Activated CD4-positive, alpha-beta T cell treated with anti-CD3 and anti-CD28 coated beads for 36 hours (primary cell): ENCODE data around the gene WNT7B. TPM values are rescaled to one million over a fixed set of nuclear protein-coding genes. Genes with fewer than 3 reads are reported as not detected.

ENCODE experiments used
- ATAC-seq: fragments of 200-7000 bp; cut with Tn5 transposase; one replicate; pipeline ENCODE4 v1.10.0; 2021; ENCODE audit warnings: mild to moderate bottlenecking, moderate library complexity
- CTCF ChIA-PET: fragments of 350-600 bp; sonication (Branson Sonifier 250); formaldehyde crosslinking; loops from one replicate; lab custom pipeline; 2021; ENCODE audit warnings: antibody characterized with exemption; lab: Charles Lee
- POLR2A ChIA-PET: fragments of 350-600 bp; sonication (Branson Sonifier 250); formaldehyde crosslinking; loops from one replicate; lab custom pipeline; 2021; ENCODE audit warnings: antibody characterized with exemption, inconsistent platforms; lab: Charles Lee
- DNase-seq: peaks from one replicate; pipeline ENCODE4 v3.0.0-alpha.2; 2020
- H3K27ac Mint-ChIP-seq: one replicate; pipeline ENCODE4 v1.8.0; 2021; ENCODE audit warnings: mixed read lengths
- H3K27me3 Mint-ChIP-seq: one replicate; pipeline ENCODE4 v1.8.0; 2021; ENCODE audit warnings: mixed read lengths
- H3K36me3 Mint-ChIP-seq: one replicate; pipeline ENCODE4 v1.8.0; 2021; ENCODE audit warnings: low read depth, mixed read lengths
- H3K4me1 Mint-ChIP-seq: one replicate; pipeline ENCODE4 v1.8.0; 2021; ENCODE audit warnings: mixed read lengths
- H3K4me3 Mint-ChIP-seq: one replicate; pipeline ENCODE4 v1.8.0; 2021; ENCODE audit warnings: mild to moderate bottlenecking, moderate library complexity, mixed read lengths
- H3K9me3 Mint-ChIP-seq: one replicate; pipeline ENCODE4 v1.8.0; 2021; ENCODE audit warnings: low read depth, mixed read lengths
- intact Hi-C, 2 experiments: fragments of 100-400 bp; cut with DNase I in 1 of 2; cut with micrococcal nuclease in 1 of 2; formaldehyde crosslinking; loops; one replicate each; pipeline versions ENCODE4 v1.14.2 to v1.15.1; 2022 to 2024; cut with DNase I, micrococcal nuclease
- total RNA-seq, 2 experiments: library from RNA; stranded (reverse); gene quantifications; one replicate each; pipeline ENCODE4 v1.2.3, GENCODE V29; 2021

The WNT7B gene
- total RNA-seq, 2 experiments from 2014 or later: not detected

- DNase-seq: no peak
- intact Hi-C loops: no loop called here
- H3K4me3 Mint-ChIP-seq: no peak overlapping the region
- H3K4me1 Mint-ChIP-seq: peaks cover 15% of the 10 kb centered on the region
- H3K27me3 Mint-ChIP-seq: peaks cover 36% of the 10 kb centered on the region
- no peak overlapping the region for H3K27ac Mint-ChIP-seq
- no peak for ATAC-seq
- ChIA-PET POLR2A (no interaction called here), CTCF (interaction anchor here (0.6 to 0.7 kb wide), 2 partner anchors 11 to 113 kb away, joined by 3 to 4 read pairs; no protein-coding TSS in a partner anchor)
- H3K9me3 Mint-ChIP-seq: no peaks in the 10 kb centered on the region
- no peaks in the 10 kb centered on the region for H3K36me3 Mint-ChIP-seq
Measured at GRCh38 chr22:45976254-45977002, 534 bp downstream of the WNT7B start.

GRCh38 chr22:45975164-45976161, 1.5 kb downstream of the WNT7B start:
- Mint-ChIP-seq H3K9me3 (no peaks in the 10 kb centered on the region), H3K27me3 (peaks cover 38% of the 10 kb centered on the region), H3K27ac (no peak overlapping the region), H3K36me3 (no peaks in the 10 kb centered on the region), H3K4me3 (no peak overlapping the region), H3K4me1 (peaks cover 15% of the 10 kb centered on the region)
- no peak for DNase-seq
- no peak for ATAC-seq
- intact Hi-C loops: no loop called here
- POLR2A ChIA-PET: no interaction called here
- CTCF ChIA-PET: interaction anchor here (0.7 kb wide), 1 partner anchor 10 kb away, joined by 4 read pairs; no protein-coding TSS in a partner anchor

GRCh38 chr22:45974498-45974897, 2.5 kb downstream of the WNT7B start:
- no peak for ATAC-seq
- Mint-ChIP-seq H3K4me1 (peaks cover 15% of the 10 kb centered on the region), H3K4me3 (no peak overlapping the region), H3K27ac (no peak overlapping the region), H3K9me3 (no peaks in the 10 kb centered on the region), H3K36me3 (no peaks in the 10 kb centered on the region), H3K27me3 (peaks cover 43% of the 10 kb centered on the region)
- ChIA-PET CTCF (no interaction called here), POLR2A (no interaction called here)
- no peak for DNase-seq
- intact Hi-C loops: no loop called here

GRCh38 chr22:45972889-45973253, 4.1 kb downstream of the WNT7B start:
- Mint-ChIP-seq H3K27me3 (peaks cover 51% of the 10 kb centered on the region), H3K4me3 (no peak overlapping the region), H3K9me3 (no peaks in the 10 kb centered on the region), H3K27ac (no peak overlapping the region), H3K4me1 (peaks cover 10% of the 10 kb centered on the region), H3K36me3 (no peaks in the 10 kb centered on the region)
- ChIA-PET CTCF (interaction anchor here (0.7 kb wide), 1 partner anchor 395 kb away, joined by 3 read pairs; no protein-coding TSS in a partner anchor), POLR2A (no interaction called here)
- DNase-seq: no peak
- intact Hi-C loops: no loop called here
- no peak for ATAC-seq

GRCh38 chr22:45972091-45972888, 4.7 kb downstream of the WNT7B start:
- H3K9me3 Mint-ChIP-seq: no peaks in the 10 kb centered on the region
- no peak for DNase-seq
- H3K36me3 Mint-ChIP-seq: no peaks in the 10 kb centered on the region
- POLR2A ChIA-PET: no interaction called here
- no peak for ATAC-seq
- CTCF ChIA-PET: no interaction called here
- H3K27me3 Mint-ChIP-seq: peaks cover 46% of the 10 kb centered on the region
- intact Hi-C loops: no loop called here
- H3K4me3 Mint-ChIP-seq: no peak overlapping the region
- H3K4me1 Mint-ChIP-seq: peaks cover 6% of the 10 kb centered on the region
- no peak overlapping the region for H3K27ac Mint-ChIP-seq

GRCh38 chr22:45971408-45972028, 5.4 kb downstream of the WNT7B start:
- CTCF ChIA-PET: no interaction called here
- H3K27me3 Mint-ChIP-seq: peaks cover 45% of the 10 kb centered on the region

GRCh38 chr22:45970705-45971407, 6.1 kb downstream of the WNT7B start:
- no peak for ATAC-seq
- ChIA-PET POLR2A (no interaction called here), CTCF (interaction anchor here (0.6 kb wide), 1 partner anchor 35 kb away, joined by 3 read pairs; no protein-coding TSS in a partner anchor)
- Mint-ChIP-seq H3K4me1 (peaks cover 6% of the 10 kb centered on the region), H3K4me3 (no peak overlapping the region), H3K27me3 (peaks cover 45% of the 10 kb centered on the region), H3K27ac (no peak overlapping the region), H3K9me3 (no peaks in the 10 kb centered on the region), H3K36me3 (no peaks in the 10 kb centered on the region)
- intact Hi-C loops: no loop called here
- no peak for DNase-seq

More at GRCh38 chr22:45971408-45972028, 5.4 kb downstream of the WNT7B start:
- ATAC-seq (no peak), DNase-seq (no peak)
- no peak overlapping the region for H3K27ac Mint-ChIP-seq
- no peaks in the 10 kb centered on the region for H3K36me3 Mint-ChIP-seq
- intact Hi-C loops: no loop called here
- peaks cover 6% of the 10 kb centered on the region for H3K4me1 Mint-ChIP-seq
- no peaks in the 10 kb centered on the region for H3K9me3 Mint-ChIP-seq
- POLR2A ChIA-PET: no interaction called here
- H3K4me3 Mint-ChIP-seq: no peak overlapping the region

GRCh38 chr22:45969801-45970470, 7.0 kb downstream of the WNT7B start:
- no peak overlapping the region for H3K4me3 Mint-ChIP-seq
- H3K27me3 Mint-ChIP-seq: peaks cover 39% of the 10 kb centered on the region
- H3K9me3 Mint-ChIP-seq: no peaks in the 10 kb centered on the region
- H3K27ac Mint-ChIP-seq: no peak overlapping the region
- intact Hi-C loops: no loop called here
- POLR2A ChIA-PET: no interaction called here
- ATAC-seq (no peak), DNase-seq (no peak)
- no peaks in the 10 kb centered on the region for H3K36me3 Mint-ChIP-seq
- CTCF ChIA-PET: interaction anchor here (1.0 kb wide), 1 partner anchor 37 kb away, joined by 3 read pairs; no protein-coding TSS in a partner anchor
- H3K4me1 Mint-ChIP-seq: peaks cover 2% of the 10 kb centered on the region

- DNase-seq (no peak), ATAC-seq (no peak)
- no peaks in the 10 kb centered on the region for H3K36me3 Mint-ChIP-seq
- intact Hi-C loops: no loop called here
- H3K27me3 Mint-ChIP-seq: peaks cover 36% of the 10 kb centered on the region
- H3K9me3 Mint-ChIP-seq: no peaks in the 10 kb centered on the region
- no peak overlapping the region for H3K27ac Mint-ChIP-seq
- POLR2A ChIA-PET: no interaction called here
- no peak overlapping the region for H3K4me3 Mint-ChIP-seq
- CTCF ChIA-PET: interaction anchor here (1.0 kb wide), 1 partner anchor 37 kb away, joined by 3 read pairs; no protein-coding TSS in a partner anchor
- H3K4me1 Mint-ChIP-seq: no peaks in the 10 kb centered on the region
Measured at GRCh38 chr22:45969414-45969799, 7.6 kb downstream of the WNT7B start.
